SKM-1 treated with dmso at 0.1 percent for 144 hours (cell line): ENCODE results near the gene SBF2.
A peak's percentile ranks its signal among the peaks of the same experiment; 100 is the strongest.
"Not testable (repeated sequence)": the region's sequence is repeated elsewhere in the genome, so short reads cannot be mapped to it uniquely, and the experiment has no call there.

ENCODE experiments used
- DNase-seq: peaks from one replicate; lab custom pipeline; 2025; ENCODE audit not compliant: unreplicated experiment; lab: John Stamatoyannopoulos, UW

SBF2 gene

DNA sequence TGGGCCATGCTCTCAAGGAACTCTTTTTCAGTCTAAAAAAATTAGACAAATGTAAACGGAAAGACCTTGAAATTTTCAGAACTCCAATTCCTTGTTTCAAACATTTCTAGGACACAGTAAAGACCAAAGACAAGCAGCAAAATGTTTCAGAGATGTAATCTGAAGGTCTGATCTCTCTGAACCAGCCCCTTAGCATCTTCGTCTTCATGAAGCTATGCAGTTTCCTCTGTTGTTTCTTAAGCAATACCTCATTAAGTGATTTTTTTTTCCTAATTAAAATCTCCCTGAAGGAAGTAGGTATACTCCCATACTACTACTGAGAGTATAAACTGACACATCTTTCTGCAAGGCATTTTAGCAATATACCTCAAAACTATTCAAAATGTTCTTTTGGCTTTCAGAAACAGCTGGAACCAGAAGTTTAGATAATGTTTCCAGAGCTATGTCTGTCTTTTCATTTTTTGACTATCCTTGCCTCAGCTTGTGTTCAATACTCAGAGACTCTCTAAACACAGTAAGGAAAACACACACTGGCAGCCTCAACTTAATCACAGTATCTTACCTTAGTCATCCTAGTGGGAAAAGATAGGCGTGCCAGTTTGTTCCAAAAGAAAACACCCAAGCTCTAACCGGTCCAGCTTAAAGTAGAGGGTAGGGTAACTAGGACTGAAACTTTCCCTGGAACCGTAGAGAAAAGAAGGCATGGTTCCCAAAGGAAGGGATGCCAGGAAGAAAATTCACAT lies 25.1 kb downstream of the SBF2 start:
- DNase-seq: no peak

DNA sequence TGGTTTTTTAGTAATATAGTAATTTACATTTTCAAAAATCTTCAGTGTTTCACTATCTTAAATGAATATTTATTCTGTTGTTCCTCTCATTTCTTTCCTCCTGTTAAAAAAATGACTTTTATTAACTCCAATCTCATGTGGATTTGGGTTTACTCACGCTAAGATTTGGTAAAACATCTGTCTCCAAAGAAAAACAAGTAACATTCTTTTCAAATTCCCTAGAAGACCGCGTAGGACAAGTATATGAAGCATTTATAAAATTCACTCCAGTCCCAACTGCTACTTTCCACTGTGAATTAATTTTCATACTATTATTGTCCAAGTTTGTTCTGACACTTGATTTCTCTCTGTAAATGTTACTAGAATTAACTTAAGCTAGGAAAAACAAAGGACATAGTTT lies 26.2 kb downstream of the SBF2 start:
- no peak for DNase-seq

DNA sequence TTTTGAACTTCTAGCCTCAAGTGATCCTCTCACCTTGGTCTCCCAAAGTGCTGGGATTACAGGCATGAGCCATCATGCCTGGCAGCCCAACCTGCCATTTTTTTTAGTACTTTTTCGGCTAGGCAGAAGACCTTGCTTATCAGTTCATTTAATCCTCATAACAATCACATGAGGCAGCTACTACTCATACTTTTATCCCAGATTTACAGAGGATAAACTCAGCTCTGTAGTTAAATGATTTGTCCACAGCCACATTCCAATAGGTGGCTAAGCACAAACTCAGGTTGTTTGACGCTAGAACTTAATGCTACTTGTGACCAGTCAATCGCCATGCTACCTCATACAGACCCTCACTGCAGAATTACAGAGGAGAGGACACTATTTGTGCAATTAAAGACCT lies 28.1 kb downstream of the SBF2 start:
- DNase-seq: no peak

DNA sequence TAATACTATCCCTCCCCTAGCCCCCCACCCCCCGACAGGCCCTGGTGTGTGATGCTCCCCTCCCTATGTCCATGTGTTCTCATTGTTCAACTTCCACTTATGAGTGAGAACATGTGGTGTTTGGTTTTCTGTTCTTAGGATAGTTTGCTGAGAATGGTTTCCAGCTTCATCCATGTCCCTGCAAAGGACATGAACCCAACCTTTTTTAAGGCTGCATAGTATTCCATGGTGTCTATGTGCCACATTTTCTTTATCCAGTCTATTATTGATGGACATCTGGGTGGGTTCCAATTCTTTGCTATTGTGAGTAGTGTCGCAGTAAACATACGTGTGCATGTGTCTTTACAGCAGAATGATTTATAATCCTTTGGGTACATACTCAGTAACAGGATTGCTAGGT lies 29.3 kb downstream of the SBF2 start:
- DNase-seq: not testable (repeated sequence)

DNA sequence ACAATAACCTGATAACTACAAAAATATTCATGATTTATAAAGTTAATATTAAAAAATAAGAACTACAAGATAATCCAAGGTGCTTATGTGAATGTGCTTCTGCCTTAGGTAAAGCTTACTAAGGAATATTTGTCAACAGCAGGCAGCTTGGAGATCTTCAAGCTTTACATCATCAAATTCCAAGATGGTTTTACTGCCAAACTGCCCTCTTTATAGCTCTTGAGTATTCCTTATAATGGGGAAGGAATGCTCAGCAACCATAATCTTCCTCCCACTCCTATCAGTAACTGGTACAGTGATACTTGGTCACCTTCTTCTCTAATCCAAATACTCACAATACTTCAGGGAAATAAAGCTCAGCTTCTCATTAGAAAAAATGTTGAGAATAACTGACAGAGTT lies 30.1 kb downstream of the SBF2 start:
- no peak for DNase-seq

DNA sequence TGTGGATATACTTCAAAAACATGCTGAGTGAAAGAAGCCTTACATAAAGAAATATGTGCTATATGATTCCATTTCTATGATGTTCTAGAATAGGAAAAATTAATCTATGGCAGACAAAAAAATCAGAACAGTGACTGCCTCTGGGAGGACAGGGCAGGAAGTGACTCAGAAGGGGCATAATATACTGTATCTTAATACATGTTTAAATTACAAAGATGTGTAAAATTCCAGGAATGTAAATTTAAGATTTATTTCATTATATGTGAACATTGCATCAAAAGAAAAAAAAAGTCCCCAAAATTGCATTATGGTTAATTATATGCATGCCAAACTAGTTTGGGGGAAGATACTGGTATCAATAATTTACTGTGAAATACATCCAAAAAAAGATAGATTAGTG lies 32.2 kb downstream of the SBF2 start:
- DNase-seq: no peak

DNA sequence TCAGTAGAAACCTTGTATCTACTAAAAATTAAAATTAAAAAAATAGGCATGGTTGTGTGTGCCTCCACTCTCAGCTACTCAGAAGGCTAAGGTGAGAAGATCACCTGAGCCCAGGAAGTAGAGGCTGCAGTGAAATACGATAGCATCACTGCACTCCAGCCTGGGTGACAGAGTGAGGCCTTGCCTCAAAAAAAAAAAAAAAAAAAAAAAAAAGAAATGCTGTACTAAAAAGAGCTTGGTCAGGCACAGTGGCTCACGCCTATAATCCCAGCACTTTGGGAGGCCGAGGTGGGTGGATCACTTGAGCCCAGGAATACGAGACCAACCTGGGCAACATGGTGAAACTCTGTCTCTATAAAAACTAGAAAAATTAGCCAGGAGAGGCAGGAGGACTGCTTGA lies 36.5 kb downstream of the SBF2 start:
- DNase-seq: no peak

DNA sequence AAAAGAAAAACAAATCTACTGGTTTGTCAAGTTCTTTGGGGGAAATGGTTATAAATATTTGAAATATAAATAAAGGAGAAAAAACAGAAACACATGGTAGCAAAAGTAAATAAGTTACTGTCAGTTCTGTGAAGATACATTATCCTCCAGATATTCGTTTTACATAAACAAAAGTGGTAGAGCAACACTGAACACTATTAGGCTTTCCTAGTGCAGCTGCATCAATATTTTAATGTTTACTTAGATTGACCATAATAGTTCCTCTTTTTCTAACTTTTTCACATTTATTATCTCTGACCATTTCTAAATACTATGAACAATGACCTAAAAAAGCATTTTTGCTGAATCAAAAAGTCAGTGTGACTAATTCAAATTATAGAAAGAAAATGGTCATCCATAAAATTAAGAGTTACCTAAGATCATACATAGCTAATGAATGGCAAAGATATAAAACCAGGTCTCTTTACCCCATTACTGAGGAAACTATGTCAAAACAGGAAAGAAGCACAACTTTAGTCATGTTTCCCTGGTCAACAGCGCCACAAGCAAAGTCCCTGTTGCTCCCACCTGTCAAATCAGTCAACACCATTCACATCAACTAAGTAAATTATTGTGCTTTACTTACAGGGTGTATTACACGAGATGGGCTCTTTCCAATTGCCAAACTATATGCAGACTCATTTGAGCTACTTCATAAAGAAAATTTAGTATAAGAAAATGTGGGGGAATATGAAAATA lies 38.5 kb downstream of the SBF2 start:
- DNase-seq: no peak

DNA sequence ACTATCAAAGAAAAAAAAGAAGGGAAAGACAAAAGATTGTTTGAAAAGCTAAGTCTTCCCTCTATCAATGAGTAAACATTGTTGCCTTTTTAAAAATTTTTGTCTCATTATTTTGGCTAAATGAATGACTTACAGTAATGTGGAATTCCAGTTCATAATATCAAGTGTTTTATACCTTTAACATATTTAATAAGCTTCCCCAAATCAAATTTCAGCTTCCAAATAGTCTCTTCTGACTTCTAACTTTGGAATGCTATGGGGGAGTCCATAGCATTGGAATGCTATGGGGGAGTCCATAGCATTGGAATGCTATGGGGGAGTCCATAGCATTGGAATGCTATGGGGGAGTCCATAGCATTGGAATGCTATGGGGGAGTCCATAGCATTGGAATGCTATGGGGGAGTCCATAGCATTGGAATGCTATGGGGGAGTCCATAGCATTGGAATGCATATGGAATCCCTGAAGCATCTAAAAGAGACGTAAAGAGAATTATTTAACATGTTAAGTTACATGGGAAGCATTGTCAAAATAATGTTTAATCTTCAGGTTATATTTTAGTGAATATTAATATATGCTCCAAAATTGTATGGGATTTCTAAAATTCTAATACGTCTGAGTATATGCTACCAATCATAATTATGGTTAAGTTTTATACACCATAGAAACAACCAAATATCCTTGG lies 44.4 kb downstream of the SBF2 start:
- not testable (repeated sequence) for DNase-seq

DNA sequence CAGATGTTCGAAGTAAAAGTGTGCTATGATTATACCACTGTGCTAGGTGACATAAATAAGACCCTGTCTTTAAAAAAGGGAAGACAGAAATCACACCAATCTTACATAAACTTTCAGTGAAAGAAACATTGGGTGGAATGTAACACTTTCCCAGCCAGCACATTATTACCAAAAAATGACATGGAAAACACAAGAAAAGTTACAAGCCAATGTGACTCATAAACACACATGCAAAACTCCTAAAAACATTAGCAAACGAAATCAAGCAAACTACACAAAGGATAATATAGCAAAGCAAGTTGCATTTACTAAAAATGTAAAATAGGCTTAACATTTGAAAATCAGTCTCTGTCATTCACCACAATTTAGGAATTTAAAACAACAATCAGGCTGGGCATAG lies 47.0 kb downstream of the SBF2 start:
- DNase-seq: no peak

DNA sequence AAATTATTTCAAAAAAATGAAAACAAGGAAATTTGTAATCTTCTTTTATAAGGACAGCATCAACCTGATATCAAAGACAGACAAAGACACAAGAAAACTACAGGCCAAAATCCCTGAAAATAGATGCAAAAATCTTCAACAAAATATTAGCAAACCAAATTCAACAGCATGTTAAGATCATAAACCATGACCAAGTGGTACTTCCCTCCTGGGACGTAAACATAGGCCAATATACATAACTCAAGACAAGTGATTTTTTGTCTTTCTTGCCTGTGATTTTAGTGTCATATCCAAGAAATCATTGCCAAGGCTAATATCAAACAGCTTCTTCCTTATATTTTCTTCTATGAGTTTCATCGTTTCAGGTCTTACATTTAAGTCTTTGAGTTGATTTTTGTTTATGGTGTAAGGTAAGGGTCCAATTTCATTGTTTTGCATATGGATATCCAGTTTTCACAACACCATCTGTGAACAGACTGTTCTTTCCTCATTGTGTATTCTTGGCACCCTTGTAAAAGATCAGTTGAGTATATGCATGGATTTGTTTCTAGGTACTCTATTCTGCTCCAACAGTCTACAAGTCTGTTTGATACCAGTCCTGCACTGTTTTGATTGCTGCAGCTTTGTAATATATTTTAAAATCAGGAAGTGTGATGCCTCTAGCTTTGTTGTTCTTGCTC lies 50.0 kb downstream of the SBF2 start:
- no peak for DNase-seq

DNA sequence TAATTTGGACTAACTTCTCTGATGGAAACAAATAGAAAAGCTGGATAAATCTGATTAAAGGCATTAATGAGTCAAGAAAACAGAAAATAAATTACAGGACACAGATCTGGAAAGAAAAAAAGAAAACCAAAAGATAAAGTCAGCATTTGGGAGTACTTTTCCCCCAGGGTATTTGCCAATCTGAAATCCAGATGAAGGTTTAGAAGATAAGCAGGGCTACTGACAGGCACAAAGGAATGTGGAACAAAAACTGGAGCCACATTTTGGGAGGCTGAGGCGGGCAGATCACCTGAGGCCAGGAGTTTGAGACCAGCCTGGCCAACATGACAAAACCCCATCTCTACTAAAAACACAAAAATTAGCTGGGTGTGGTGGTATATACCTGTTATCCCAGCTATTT lies 57.2 kb downstream of the SBF2 start:
- DNase-seq: no peak

DNA sequence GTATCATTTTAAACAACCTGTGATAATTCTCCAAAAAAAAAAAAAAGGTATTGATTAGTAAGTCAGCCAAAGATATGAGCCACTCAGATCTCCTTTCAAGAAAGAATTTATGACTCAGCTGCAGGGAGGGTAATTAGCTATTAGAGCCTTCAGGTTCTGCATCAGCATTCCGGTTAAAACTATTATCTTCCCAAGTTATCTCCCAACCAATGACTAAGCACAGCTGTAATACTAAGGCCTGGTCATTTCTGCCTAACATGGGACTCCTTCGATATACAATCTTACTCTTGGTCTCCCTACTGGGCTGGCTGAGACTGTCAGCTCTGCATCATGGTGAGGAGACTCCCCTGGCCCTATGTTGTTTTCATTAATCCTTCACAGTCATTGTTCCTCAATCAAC lies 60.4 kb downstream of the SBF2 start:
- no peak for DNase-seq

DNA sequence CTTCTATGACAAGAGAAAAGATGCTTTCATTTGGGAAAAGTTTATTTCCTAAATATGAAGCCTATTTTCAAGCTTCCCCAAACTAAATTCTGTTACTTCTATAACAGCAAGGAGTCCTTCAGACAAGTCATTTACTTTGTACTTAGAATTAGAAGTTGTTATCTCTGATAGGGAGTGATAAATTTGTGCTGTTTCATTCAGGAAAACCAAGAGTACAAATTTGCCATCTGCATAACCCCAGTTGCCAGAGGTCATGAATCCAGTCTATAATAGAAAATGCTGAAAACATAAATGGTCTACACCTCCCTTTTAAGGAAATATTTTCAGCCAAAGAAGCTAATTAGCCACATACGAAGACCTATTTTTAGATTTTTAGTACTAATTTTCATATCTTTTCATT lies 61.3 kb downstream of the SBF2 start:
- no peak for DNase-seq

DNA sequence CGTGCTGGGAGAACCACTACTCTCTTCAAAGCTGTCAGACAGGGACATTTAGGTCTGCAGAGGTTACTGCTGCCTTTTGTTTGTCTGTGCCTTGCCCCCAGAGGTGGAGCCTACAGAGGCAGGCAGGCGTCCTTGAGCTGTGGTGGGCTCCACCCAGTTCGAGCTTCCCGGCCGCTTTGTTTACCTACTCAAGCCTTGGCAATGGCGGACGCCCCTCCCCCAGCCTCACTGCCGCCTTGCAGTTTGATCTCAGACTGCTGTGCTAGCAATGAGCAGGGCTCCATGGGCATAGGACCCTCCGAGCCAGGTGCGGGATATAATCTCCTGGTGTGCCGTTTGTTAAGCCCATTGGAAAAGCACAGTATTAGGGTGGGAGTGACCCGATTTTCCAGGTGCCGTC lies 62.2 kb downstream of the SBF2 start:
- not testable (repeated sequence) for DNase-seq

DNA sequence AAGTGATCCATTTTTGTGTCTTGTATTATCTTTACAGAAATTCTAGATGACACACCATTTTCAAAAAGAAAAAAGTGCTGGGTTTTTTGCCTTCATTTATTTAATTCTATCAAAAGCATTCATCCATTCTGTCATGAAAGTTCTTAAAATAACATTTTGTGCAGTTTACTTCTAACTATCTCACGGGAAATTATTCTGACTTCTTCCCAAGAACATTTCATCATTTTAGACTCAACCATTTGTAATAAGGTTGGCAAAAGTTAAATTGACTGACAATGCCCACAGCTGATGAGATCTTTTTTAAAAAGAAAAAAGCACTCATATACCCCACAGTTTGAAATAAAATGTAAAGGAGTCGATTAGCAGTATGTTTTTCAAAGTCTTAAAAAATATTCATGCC lies 68.5 kb downstream of the SBF2 start:
- DNase-seq: no peak

DNA sequence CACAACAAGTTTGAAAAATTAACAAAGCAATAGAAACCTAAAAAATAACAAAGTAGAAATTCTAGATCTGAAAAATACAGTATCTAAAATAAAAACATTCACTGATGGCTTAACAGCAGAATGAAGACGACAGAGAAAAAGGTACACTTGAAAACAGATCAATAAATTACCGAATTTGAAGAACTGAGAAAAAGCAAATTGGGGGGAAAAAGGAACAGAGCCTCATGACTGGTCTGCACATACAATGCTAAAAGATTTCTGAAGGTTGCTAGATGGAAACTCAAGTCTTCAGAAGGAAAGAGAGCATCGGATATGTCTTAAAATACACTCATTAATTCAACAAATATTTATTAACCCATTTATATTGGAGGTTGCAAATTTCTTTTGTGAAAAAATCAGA lies 71.6 kb downstream of the SBF2 start:
- DNase-seq: no peak

DNA sequence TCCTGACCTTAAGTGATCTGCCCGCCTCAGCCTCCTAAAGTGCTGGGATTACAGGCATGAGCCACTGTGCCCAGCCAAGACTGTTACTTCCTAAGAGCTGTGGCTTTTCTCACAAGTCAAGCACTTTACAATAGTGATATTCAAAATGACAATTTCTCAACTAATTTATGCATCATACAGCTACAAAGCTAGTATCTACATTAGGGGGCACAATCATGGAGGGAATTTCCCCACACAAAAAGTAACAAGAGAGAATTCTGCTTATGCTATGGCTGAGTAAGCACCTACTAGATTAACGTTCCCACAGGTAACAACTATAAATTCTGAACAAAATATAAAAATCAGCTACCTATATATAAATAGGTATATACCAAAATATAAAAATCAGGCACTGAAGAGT lies 72.7 kb downstream of the SBF2 start:
- no peak for DNase-seq

DNA sequence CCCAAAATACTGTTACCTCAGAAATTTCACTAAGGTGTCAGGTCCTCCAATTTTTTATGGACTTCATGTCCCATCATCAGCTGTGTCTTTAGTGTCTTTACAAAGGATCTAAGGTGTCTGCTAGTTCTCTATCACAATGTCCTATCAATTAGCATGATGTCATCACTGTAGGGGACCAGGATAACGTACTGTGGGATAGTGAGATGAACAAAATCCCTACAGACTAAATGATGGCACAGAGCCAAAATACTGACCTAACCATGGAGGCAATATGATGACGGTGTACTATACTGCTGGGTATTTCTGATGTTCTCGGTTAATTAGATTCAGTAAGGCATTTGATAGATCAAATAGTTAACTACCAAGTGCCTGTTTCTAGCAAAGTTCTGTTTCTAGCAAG lies 82.5 kb downstream of the SBF2 start:
- no peak for DNase-seq

DNA sequence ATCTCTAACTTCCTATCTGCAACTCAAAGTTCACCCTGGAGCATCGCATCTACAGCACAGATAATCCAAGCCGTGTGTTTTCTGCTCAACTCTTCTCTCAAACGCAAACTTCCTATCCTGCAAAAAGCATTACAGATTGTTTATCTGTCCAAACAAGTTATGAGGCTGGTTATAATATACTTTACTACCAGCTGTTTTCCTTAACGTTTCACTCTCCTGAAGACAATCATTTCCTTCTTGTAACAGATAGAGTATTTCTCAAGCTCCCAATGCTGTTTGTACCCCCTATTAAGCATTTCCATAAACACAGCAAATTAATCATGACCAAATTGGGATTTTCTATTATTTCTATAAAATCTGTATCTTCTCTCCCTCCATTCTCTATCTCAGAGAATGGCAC lies 84.7 kb downstream of the SBF2 start:
- DNase-seq: no peak

DNA sequence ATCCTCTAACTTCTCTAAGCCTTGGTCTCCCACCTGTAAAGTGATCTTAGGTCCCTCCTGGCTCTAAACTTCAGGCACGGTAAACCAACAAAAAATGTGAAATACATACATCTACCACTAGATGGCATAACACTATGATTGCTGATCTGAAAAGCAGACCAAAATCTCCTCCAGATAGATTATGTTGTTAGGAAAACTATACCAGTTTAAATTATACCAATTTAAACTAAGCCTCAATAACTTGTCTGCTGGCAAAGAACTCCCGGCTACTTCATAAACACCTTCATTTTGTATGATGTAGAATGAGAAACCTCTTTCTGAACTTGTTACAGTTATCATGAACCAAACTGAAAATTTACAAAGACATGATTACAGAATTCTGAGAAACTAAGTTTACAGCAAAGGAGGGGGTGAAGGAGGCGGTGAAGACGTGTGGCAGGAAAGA lies 85.9 kb downstream of the SBF2 start:
- peak; percentile 46 for DNase-seq

DNA sequence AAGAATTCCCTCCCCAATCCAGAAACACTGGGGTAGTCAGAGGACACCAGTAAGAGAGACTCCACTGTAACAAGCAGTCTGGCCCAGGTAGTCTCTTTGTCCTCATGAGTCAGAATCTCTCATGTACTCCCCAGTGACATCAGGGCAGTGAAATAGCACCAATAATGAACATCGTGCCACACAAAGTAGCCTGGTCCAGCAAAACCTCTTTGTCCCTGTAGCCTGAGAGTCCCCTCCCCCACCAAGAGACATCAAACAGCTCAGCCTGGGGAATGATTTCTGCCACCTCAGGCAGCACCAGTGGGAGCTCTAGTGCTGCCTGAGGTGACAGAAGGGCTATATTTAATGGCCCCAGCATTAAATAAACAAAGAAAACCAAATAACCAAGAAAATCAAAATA lies 88.1 kb downstream of the SBF2 start:
- no peak for DNase-seq
